Ascending aorta (tissue), 2 donors: Measurements from ENCODE around the gene TTLL8. TPM values are rescaled to one million over a fixed set of nuclear protein-coding genes. Genes with fewer than 3 reads are reported as not detected.

Experiments used
- DNase-seq, 2 donors: peaks; one replicate each; pipeline ENCODE4 v3.0.0-alpha.2; 2019; ENCODE audit warnings: low spot score in 2 of 2
- H3K27ac ChIP-seq, 2 donors: fragments of 200-600 bp; sonication (generic); one replicate each; pipeline ENCODE4 v1.5.1; 2016 to 2017; ENCODE audit warnings: mild to moderate bottlenecking in 1 of 2
- H3K27me3 ChIP-seq: fragments of 200-600 bp; sonication (generic); one replicate; pipeline ENCODE4 v1.5.1; 2017
- H3K36me3 ChIP-seq, 2 donors: fragments of 200-600 bp; sonication (generic); one replicate each; pipeline ENCODE4 v1.5.1; 2016
- H3K4me1 ChIP-seq, 2 donors: fragments of 200-600 bp; sonication (generic); one replicate each; pipeline ENCODE4 v1.5.1; 2016 to 2017; ENCODE audit warnings: mild to moderate bottlenecking in 1 of 2
- H3K4me3 ChIP-seq, 2 donors: fragments of 200-600 bp; sonication (generic); one replicate each; pipeline ENCODE4 v1.5.1; 2016 to 2017; ENCODE audit warnings: mild to moderate bottlenecking in 1 of 2
- H3K9me3 ChIP-seq, 2 donors: fragments of 200-600 bp; sonication (generic); one replicate each; pipeline ENCODE4 v1.5.1; 2016
- CTCF ChIP-seq, 3 experiments: fragments of 200-600 bp in 2 of 3; fragments of 450-650 bp in 1 of 3; sonication (generic) in 2 of 3; IDR thresholded peaks; one replicate each; pipeline ENCODE4 v1.5.1; 2016 to 2019; ENCODE audit warnings: antibody characterized with exemption in 3 of 3, mild to moderate bottlenecking in 1 of 3, moderate library complexity in 1 of 3
- intact Hi-C: fragments of 100-400 bp; cut with DNase I; formaldehyde crosslinking; loops from one replicate; pipeline ENCODE4 v1.15.1; 2023
- total RNA-seq: library from RNA; depleted of rRNA; stranded (reverse); fragments of >200 nt; gene quantifications from one replicate; pipeline ENCODE4 v1.1.0, GENCODE V29; 2016

Gene TTLL8
- total RNA-seq, 1 donor from 2014 or later: not detected

DNA sequence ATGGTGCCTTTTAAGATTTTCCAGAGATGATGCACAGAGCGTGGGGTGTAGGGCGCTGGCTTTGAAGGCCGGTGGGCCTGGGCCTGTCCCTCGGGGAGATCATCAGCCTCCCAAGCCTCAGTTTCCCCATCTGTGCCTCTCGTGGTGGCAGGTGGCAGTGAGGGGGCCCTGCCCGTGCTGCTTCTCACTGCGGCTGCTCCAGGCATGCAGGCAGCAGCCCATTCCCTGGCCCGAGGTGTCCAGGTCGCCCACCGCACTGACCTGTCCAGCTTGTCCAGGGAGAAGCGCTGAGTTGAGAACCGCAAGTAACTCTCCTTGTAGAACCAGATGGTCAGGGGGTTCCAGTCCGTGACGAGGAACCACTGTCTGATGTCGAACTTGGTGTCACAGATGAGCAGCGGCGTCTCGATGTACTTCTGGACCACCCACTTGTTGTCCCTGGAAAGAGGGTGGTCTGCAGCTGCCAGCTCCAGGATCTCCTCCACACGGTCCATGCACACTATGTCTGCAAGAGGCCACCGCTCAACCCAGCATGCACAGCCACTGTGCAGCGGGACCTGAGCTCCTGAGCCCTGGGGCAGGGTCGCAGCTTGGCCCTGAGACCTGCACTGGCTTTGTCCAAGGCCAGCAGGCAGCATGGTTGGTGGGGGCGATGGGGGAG is 25.0 kb downstream of the TTLL8 start:
- Histone ChIP-seq H3K36me3 (no peaks in the 10 kb centered on the region), H3K4me1 (peaks cover 0 to 2% of the 10 kb centered on the region in 2 donors), H3K27ac (no peak overlapping the region), H3K27me3 (no peaks in the 10 kb centered on the region), H3K9me3 (no peaks in the 10 kb centered on the region), H3K4me3 (no peak overlapping the region)
- no peak for DNase-seq
- intact Hi-C loops: no loop called here
- no peak for TF ChIP-seq CTCF (IDR thresholded peaks at IDR 0.05)

- Histone ChIP-seq H3K36me3 (no peaks in the 10 kb centered on the region), H3K4me3 (no peak overlapping the region), H3K27ac (no peak overlapping the region), H3K4me1 (peaks cover 0 to 2% of the 10 kb centered on the region in 2 donors), H3K9me3 (no peaks in the 10 kb centered on the region), H3K27me3 (no peaks in the 10 kb centered on the region)
- DNase-seq: no peak
- TF ChIP-seq CTCF (IDR thresholded peaks at IDR 0.05): no peak
- intact Hi-C loops: no loop called here
These were observed 25.8 kb downstream of the TTLL8 start for GRCh38 chr22:50032109-50032871.

- no peak for TF ChIP-seq CTCF (IDR thresholded peaks at IDR 0.05)
- intact Hi-C loops: no loop called here
- H3K27me3 ChIP-seq: no peaks in the 10 kb centered on the region
- H3K4me1 ChIP-seq: peaks cover 0 to 2% of the 10 kb centered on the region in 2 donors
- H3K36me3 ChIP-seq: no peaks in the 10 kb centered on the region
- no peak overlapping the region for H3K4me3 ChIP-seq
- no peak for DNase-seq
- no peak overlapping the region for H3K27ac ChIP-seq
- H3K9me3 ChIP-seq: no peaks in the 10 kb centered on the region
These were observed 26.7 kb downstream of the TTLL8 start for GRCh38 chr22:50031189-50032091.

DNA sequence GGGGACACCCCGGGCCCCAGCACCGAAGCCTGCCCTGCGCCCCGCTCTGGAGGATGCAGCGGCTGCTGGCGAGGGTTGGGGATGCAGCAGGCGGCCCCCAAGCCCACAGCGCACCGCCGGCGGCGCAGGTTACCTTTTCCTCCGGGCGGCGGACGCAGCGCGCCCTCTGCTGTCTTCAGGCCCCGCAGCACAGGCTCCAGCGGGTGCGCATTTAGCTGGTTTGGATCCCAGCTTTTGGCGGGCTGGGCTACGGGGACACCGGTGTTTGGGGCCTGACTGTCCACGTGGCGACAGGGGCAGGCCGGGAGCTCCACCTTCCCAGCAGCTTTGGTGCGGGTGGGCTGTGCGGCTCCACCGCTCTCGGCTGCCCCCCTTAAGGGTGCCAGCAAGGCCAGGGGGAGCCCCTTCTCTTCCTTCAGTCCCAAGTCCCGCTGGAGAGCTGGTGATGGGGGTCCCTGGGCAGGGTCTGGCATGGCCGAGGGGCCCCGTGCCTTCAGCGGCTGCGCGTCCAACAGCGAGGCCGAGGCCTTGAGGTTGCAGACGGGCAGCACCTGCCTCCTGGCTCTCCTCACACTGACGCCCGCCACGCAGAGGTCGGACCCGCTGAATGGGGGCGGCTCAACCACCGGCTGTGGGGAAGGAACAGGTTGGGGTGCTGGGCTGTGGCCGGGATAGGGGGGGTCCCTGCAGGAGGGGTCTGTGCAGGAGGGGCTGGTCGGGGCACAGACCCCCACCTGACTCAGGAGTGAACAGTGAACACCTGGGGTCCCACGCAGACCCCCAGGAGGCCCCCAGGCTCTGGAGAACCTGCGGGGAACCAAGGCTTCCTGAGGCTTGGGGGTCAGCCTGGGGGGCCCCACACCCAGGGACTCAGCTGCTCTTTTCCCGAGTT is 27.6 kb downstream of the TTLL8 start:
- Histone ChIP-seq H3K4me3 (no peak overlapping the region), H3K27ac (no peak overlapping the region), H3K27me3 (no peaks in the 10 kb centered on the region), H3K36me3 (no peaks in the 10 kb centered on the region), H3K4me1 (peaks cover 0 to 2% of the 10 kb centered on the region in 2 donors), H3K9me3 (no peaks in the 10 kb centered on the region)
- intact Hi-C loops: loop anchor here (1.0 kb wide), 1 partner anchor 101 kb away; no protein-coding TSS in a partner anchor
- peak in 1 of 2 donors; percentile 79 for DNase-seq
- TF ChIP-seq CTCF (IDR thresholded peaks at IDR 0.05): peak; percentile 84 to 95 (median 93)
